Measurements from ENCODE around the gene SMDT1.

DNA sequence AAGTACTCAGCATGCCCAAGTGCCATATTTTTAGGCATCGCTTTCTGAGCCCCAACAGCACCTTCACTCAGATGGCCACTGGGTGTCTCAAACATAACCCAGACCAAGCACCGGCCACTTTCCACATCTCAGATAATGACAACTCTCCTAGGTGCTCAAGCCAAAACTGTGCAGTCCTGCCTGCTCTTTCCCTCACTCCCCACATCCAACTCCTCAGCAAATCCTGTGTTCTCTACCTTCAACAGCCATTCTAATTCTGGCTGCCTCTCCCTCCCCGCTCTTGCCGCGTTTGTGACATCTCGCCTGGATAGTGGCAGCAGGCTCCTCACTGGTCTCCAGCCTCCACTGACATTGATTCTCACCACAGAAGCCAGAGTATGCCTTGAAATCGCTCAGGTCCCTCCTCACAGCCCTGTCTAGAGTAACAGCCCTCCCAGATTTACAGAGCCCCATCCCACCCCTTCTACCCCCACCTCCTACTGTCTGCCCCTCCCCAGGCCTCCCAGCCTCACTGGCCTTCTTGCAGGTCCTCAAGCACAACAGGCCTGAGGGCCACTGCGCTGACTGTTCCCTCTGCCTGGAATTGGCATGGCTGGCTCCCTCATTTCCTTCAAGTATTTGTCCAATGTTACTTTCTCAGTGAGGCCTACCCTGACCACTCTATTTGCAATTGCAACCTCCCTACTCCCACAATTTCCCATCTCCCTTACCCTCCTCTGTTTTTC, 6.7 kb upstream of the SMDT1 start:
- TF ChIP-seq CTCF (IDR thresholded peaks at IDR 0.05) (no peak), EZH2 (IDR thresholded peaks at IDR 0.05; ENCODE audit: borderline replicate concordance, insufficient read depth, low read depth, low read length, poor library complexity, severe bottlenecking) (no peak)
